Esophagus squamous epithelium (tissue), 4 donors: ENCODE data around the gene FBXO7.

ENCODE experiments used
- CTCF ChIP-seq, 6 experiments: fragments of 450-650 bp in 4 of 6; fragments of 200-600 bp in 2 of 6; sonication (generic) in 2 of 6; IDR thresholded peaks; one replicate each; pipeline ENCODE4 v1.5.1; 2016 to 2019; ENCODE audit warnings: antibody characterized with exemption in 6 of 6, mild to moderate bottlenecking in 4 of 6, moderate library complexity in 4 of 6
- POLR2A ChIP-seq, 4 donors: fragments of 450-650 bp; IDR thresholded peaks; one replicate each; pipeline ENCODE4 v1.6.1; 2017; ENCODE audit warnings: antibody characterized with exemption in 4 of 4, mild to moderate bottlenecking in 4 of 4, moderate library complexity in 3 of 4

- no peak for TF ChIP-seq CTCF (IDR thresholded peaks at IDR 0.05)
- no peak for TF ChIP-seq POLR2A (IDR thresholded peaks at IDR 0.05)
Observed at GRCh38 chr22:32542066-32542676, 67.6 kb downstream of the FBXO7 start.
